Measurements from ENCODE around the gene MTMR3. TPM values are rescaled to one million over a fixed set of nuclear protein-coding genes. Genes with fewer than 3 reads are reported as not detected.
A peak's percentile ranks its signal among the peaks of the same experiment; 100 is the strongest.
"Not testable (repeated sequence)": the region's sequence is repeated elsewhere in the genome, so short reads cannot be mapped to it uniquely, and the experiment has no call there.

The MTMR3 gene
- total and polyA plus RNA-seq, 8 donors = 15.5 to 32.5 (median 20.2) TPM

GRCh38 chr22:29967461-29967860 lies 84.5 kb downstream of the MTMR3 start:
- TF ChIP-seq CTCF (IDR thresholded peaks at IDR 0.05) = no peak
- Histone ChIP-seq H3K36me3 (no peaks in the 10 kb centered on the region), H3K4me3 (no peak overlapping the region), H3K4me1 (no peaks in the 10 kb centered on the region), H3K27me3 (no peaks in the 10 kb centered on the region), H3K27ac (no peak overlapping the region), H3K9me3 (no peaks in the 10 kb centered on the region)
- DNase-seq (no peak), ATAC-seq (peak in 1 of 4 donors; percentile 56), FAIRE-seq (no peak)
- intact Hi-C loops (cut with DNase I) = no loop called here

- no peaks in the 10 kb centered on the region for H3K27me3 ChIP-seq
- 83 to 92% methylated on average over 3 of the region's 3 CpGs for WGBS, 2 donors
- H3K4me3 ChIP-seq = no peak overlapping the region
- intact Hi-C loops (cut with DNase I) = no loop called here
- ATAC-seq (peak in 2 of 4 donors; percentile 16 to 20), FAIRE-seq (no peak), DNase-seq (no peak)
- H3K27ac ChIP-seq = no peak overlapping the region
- TF ChIP-seq CTCF (IDR thresholded peaks at IDR 0.05) = no peak
- H3K36me3 ChIP-seq = no peaks in the 10 kb centered on the region
- no peaks in the 10 kb centered on the region for H3K9me3 ChIP-seq
- H3K4me1 ChIP-seq = peaks cover 0 to 7% (median 6%) of the 10 kb centered on the region in 3 donors
Observed at GRCh38 chr22:29971607-29972006, 88.6 kb downstream of the MTMR3 start.

GRCh38 chr22:29972121-29972520 lies 89.1 kb downstream of the MTMR3 start:
- Histone ChIP-seq H3K36me3 (no peaks in the 10 kb centered on the region), H3K4me3 (no peak overlapping the region), H3K27ac (no peak overlapping the region), H3K27me3 (no peaks in the 10 kb centered on the region), H3K4me1 (peaks cover 0 to 7% (median 6%) of the 10 kb centered on the region in 3 donors), H3K9me3 (no peaks in the 10 kb centered on the region)
- intact Hi-C loops (cut with DNase I) = no loop called here
- ATAC-seq (peak in 2 of 4 donors; percentile 30), DNase-seq (no peak), FAIRE-seq (no peak)
- no peak for TF ChIP-seq CTCF (IDR thresholded peaks at IDR 0.05)
- WGBS, 2 donors = 76 to 85% methylated on average over 2 of the region's 2 CpGs

GRCh38 chr22:29973269-29973668 lies 90.3 kb downstream of the MTMR3 start:
- Histone ChIP-seq H3K36me3 (no peaks in the 10 kb centered on the region), H3K4me1 (peaks cover 0 to 7% (median 6%) of the 10 kb centered on the region in 3 donors), H3K9me3 (no peaks in the 10 kb centered on the region), H3K4me3 (no peak overlapping the region), H3K27ac (no peak overlapping the region), H3K27me3 (no peaks in the 10 kb centered on the region)
- 33 to 39% methylated on average over 4 of the region's 4 CpGs for WGBS, 2 donors
- peak in 3 of 4 donors; percentile 36 to 66 (median 65) for ATAC-seq
- TF ChIP-seq CTCF (IDR thresholded peaks at IDR 0.05) = no peak
- DNase-seq = no peak
- intact Hi-C loops (cut with DNase I) = no loop called here
- FAIRE-seq = no peak

GRCh38 chr22:29973680-29974079 lies 90.7 kb downstream of the MTMR3 start:
- H3K4me3 ChIP-seq; H3K4me1 ChIP-seq; H3K27ac ChIP-seq; FAIRE-seq; DNase-seq; intact Hi-C loops (cut with DNase I); H3K36me3 ChIP-seq; H3K9me3 ChIP-seq; H3K27me3 ChIP-seq: not testable (repeated sequence)
- peak in 3 of 4 donors; percentile 29 to 38 (median 35) for ATAC-seq
- WGBS, 2 donors = 84 to 91% methylated on average over 9 of the region's 9 CpGs
